CD8-positive, alpha-beta memory T cell (primary cell): ENCODE measurements around the gene ARL4D. TPM values are rescaled to one million over a fixed set of nuclear protein-coding genes. Genes with fewer than 3 reads are reported as not detected.
"Not testable (repeated sequence)": the region's sequence is repeated elsewhere in the genome, so short reads cannot be mapped to it uniquely, and the experiment has no call there.

ENCODE experiments used
- CTCF ChIA-PET: fragments of 350-600 bp; sonication (Branson Sonifier 250); formaldehyde crosslinking; loops from one replicate; lab custom pipeline; 2021; ENCODE audit warnings: antibody characterized with exemption; lab: Charles Lee
- POLR2A ChIA-PET: fragments of 350-600 bp; sonication (Branson Sonifier 250); formaldehyde crosslinking; loops from one replicate; lab custom pipeline; 2021; ENCODE audit warnings: antibody characterized with exemption; lab: Charles Lee
- DNase-seq, 5 donors: peaks; one replicate each; pipeline versions ENCODE4 v3.0.0 to v3.0.0-alpha.2; 2020 to 2022; ENCODE audit warnings: mixed read lengths in 1 of 5
- H3K27ac ChIP-seq: one replicate; pipeline ENCODE4 v1.7.0; 2013; ENCODE audit warnings: low read depth, mild to moderate bottlenecking, low read length, moderate library complexity
- H3K27me3 ChIP-seq: 2 replicates; pipeline ENCODE4 v1.7.0; 2013; ENCODE audit warnings: low read length, mild to moderate bottlenecking; ENCODE audit not compliant: insufficient read depth, poor library complexity, severe bottlenecking
- H3K36me3 ChIP-seq: 2 replicates; pipeline ENCODE4 v1.7.0; 2013; ENCODE audit warnings: mild to moderate bottlenecking, low read length, moderate library complexity; ENCODE audit not compliant: insufficient read depth
- H3K4me1 ChIP-seq: 2 replicates; pipeline ENCODE4 v1.7.0; 2013; ENCODE audit warnings: mild to moderate bottlenecking, low read length, moderate library complexity; ENCODE audit not compliant: insufficient read depth
- H3K4me3 ChIP-seq: 2 replicates; pipeline ENCODE4 v1.7.0; 2013; ENCODE audit warnings: mild to moderate bottlenecking, low read length
- H3K9me3 ChIP-seq: 2 replicates; pipeline ENCODE4 v1.7.0; 2013; ENCODE audit warnings: mild to moderate bottlenecking, low read length
- H3K27ac Mint-ChIP-seq, 8 donors: one replicate each; pipeline ENCODE4 v1.8.0; 2020 to 2021; ENCODE audit warnings: mixed read lengths in 8 of 8, mild to moderate bottlenecking in 6 of 8, inconsistent platforms in 3 of 8, moderate library complexity in 3 of 8
- H3K27me3 Mint-ChIP-seq, 2 donors: one replicate each; pipeline ENCODE4 v1.8.0; 2020 to 2021; ENCODE audit warnings: mixed read lengths in 2 of 2, mild to moderate bottlenecking in 1 of 2, moderate library complexity in 1 of 2
- H3K36me3 Mint-ChIP-seq, 3 donors: one replicate each; pipeline ENCODE4 v1.8.0; 2020 to 2021; ENCODE audit warnings: mixed read lengths in 3 of 3, inconsistent platforms in 1 of 3, mild to moderate bottlenecking in 1 of 3
- H3K4me1 Mint-ChIP-seq, 3 donors: one replicate each; pipeline ENCODE4 v1.8.0; 2020 to 2021; ENCODE audit warnings: mixed read lengths in 3 of 3, inconsistent platforms in 1 of 3, mild to moderate bottlenecking in 1 of 3
- H3K4me3 Mint-ChIP-seq, 7 donors: one replicate each; pipeline ENCODE4 v1.8.0; 2020 to 2021; ENCODE audit warnings: mixed read lengths in 7 of 7, mild to moderate bottlenecking in 6 of 7, moderate library complexity in 4 of 7, inconsistent platforms in 2 of 7
- H3K9me3 Mint-ChIP-seq, 5 donors: one replicate each; pipeline ENCODE4 v1.8.0; 2020 to 2022; ENCODE audit warnings: mixed read lengths in 5 of 5, mild to moderate bottlenecking in 3 of 5, moderate library complexity in 2 of 5, inconsistent platforms in 1 of 5
- polyA plus RNA-seq: library from polyadenylated mRNA; unstranded; fragments of 300-500 nt; fragmentation: Illumina TruSeq; gene quantifications from one replicate; pipeline ENCODE4 v1.2.3, GENCODE V29; 2021
- total RNA-seq, 2 experiments: library from RNA; stranded (reverse); gene quantifications; one replicate each; pipeline ENCODE4 v1.2.3, GENCODE V29; 2021

The ARL4D gene
- total and polyA plus RNA-seq, 3 experiments from 2014 or later: 1.9 to 2.3 (median 1.9) TPM

DNA sequence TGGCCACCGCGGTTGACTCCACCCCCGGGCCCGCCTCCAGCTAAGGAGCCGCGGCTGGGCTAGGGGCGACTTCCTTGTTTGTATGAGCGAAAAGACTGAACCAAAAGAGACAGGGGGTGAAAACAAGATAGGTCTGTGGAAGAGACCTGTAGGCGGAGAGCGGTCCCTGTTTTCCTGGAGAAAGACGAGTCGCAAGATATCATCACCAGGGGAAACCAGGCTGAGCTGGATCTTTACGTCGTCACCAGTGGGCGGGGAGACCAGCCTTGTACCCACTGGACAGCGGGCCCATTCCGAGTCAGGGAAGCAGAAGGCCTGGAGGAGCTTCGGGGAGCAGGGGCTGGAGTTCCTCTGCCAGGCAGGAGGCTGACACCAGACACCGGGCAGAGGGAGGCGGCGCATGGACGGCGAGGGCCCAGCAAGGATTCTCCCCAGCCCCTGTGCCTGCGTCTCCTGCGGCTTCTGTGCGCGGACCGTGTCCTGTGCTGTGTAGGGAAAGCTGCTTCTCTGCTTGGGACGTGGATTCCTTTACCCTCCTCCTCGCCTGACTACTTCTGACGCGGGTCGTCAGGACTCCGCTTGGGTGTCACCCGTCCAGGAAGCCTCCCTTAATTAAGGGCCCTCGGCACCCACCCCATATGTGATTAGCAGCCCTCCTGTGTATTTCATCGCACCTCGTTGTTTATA is 10.3 kb upstream of the ARL4D start:
- Mint-ChIP-seq H3K4me3 (peak overlapping the region; percentile 90 to 99 (median 95)), H3K4me1 (peaks cover 26 to 35% (median 30%) of the 10 kb centered on the region in 3 donors), H3K27ac (peak overlapping the region; percentile 94 to 99 (median 98)), H3K9me3 (no peaks in the 10 kb centered on the region), H3K36me3 (peaks cover 0 to 8% (median 0%) of the 10 kb centered on the region in 3 donors), H3K27me3 (no peaks in the 10 kb centered on the region)
- peak; percentile 83 to 95 (median 91) for DNase-seq
- peak overlapping the region; percentile 84 for H3K4me3 ChIP-seq
- ChIA-PET CTCF (interaction anchor here (0.8 to 2.1 kb wide), 11 partner anchors 9 to 390 kb away, joined by 3 to 24 read pairs (median 5); partner anchors contain the start of genes ARL4D, DHX8 and RPL27), POLR2A (interaction anchor here (0.5 to 2.4 kb wide), 13 partner anchors 10 to 1000 kb away, joined by 3 to 139 read pairs (median 5); partner anchors contain the start of genes ARL4D, BECN1, DHX8 and RPL27)
- peaks cover 18% of the 10 kb centered on the region for H3K4me1 ChIP-seq
- no peaks in the 10 kb centered on the region for H3K9me3 ChIP-seq
- peak overlapping the region; percentile 94 for H3K27ac ChIP-seq
- H3K36me3 ChIP-seq: no peaks in the 10 kb centered on the region
- H3K27me3 ChIP-seq: no peaks in the 10 kb centered on the region

DNA sequence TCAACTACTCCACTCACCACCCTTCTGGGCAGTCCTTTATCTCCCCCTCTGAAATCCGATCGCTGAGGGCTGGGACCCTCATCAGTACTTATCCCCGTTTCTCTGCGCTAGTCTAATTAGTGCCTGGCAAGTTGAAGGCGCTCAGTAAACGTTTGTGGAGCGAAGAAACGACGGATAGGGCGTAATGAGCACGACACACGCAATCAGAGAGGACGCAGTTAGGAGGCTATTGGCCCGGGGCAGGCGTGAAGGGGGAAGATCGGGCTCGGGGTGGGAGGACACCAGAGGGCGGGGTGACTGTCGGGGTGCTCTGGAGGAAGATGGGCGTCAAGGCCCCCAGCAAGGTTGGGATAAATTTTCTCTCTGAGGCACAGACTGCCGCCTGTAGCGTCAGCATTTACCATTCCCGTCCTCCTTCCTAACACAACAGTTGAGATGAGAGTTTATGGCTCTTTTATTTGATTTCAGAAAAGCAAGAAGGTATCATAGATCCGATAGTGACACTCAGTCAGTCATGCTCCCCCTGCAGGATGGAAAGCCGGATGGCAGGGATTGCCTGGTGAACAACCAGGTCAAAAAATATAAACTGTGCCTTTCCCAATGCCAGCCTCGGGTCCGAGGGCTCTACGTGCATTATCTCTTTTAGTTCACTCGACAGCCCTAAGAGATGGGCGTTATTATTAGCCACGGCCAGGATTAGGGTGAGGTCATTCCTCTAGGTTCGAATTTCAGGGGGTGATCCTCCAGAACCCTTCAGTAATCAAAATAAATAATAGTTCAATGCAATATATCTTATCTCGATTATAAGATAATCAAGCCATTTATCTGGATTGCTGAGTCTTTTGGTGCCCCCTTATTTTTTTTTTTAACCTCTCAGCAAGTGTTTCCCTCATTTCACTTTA is 9.5 kb upstream of the ARL4D start:
- Mint-ChIP-seq H3K4me1 (peaks cover 32 to 42% (median 37%) of the 10 kb centered on the region in 3 donors), H3K9me3 (no peaks in the 10 kb centered on the region), H3K27me3 (no peaks in the 10 kb centered on the region), H3K4me3 (peak overlapping the region; percentile 90 to 99 (median 95)), H3K36me3 (peaks cover 0 to 8% (median 0%) of the 10 kb centered on the region in 3 donors), H3K27ac (peak overlapping the region; percentile 94 to 99 (median 98))
- Histone ChIP-seq H3K36me3 (no peaks in the 10 kb centered on the region), H3K4me3 (peak overlapping the region; percentile 84), H3K4me1 (peaks cover 26% of the 10 kb centered on the region), H3K9me3 (no peaks in the 10 kb centered on the region), H3K27ac (peak overlapping the region; percentile 94), H3K27me3 (no peaks in the 10 kb centered on the region)
- ChIA-PET CTCF (interaction anchor here (0.8 to 2.1 kb wide), 10 partner anchors 20 to 391 kb away, joined by 3 to 24 read pairs (median 6); partner anchors contain the start of genes DHX8 and RPL27), POLR2A (interaction anchor here (1.0 to 2.4 kb wide), 8 partner anchors 9 to 391 kb away, joined by 3 to 139 read pairs (median 11); partner anchors contain the start of genes ARL4D, DHX8, RPL27 and TMEM106A)
- peak; percentile 77 to 93 (median 84) for DNase-seq

DNA sequence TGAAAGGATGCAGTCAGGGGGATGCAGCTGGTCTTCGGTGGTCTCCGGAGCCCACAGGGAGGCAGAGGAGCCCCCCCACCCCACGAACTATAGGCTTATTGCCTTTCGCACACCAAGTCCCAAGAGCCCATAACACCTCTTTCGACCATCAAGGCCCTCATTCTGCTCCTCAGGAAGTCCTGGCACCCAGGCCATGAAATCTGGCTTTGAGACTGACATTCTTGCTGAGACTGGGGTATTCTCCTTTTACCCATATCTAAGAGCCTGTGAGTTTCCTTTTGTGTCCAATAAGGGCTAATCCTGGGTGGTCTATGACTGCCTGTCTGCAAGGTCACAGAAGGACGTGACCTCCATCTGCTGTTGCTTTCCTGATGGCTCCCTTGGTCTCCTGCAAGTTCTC is 6.4 kb upstream of the ARL4D start:
- Histone ChIP-seq H3K4me1 (peaks cover 24% of the 10 kb centered on the region), H3K9me3 (no peaks in the 10 kb centered on the region), H3K27ac (no peak overlapping the region), H3K36me3 (no peaks in the 10 kb centered on the region), H3K27me3 (no peaks in the 10 kb centered on the region), H3K4me3 (no peak overlapping the region)
- no peak for DNase-seq
- Mint-ChIP-seq H3K36me3 (peaks cover 0 to 7% (median 0%) of the 10 kb centered on the region in 3 donors), H3K4me1 (peaks cover 22 to 33% (median 28%) of the 10 kb centered on the region in 3 donors), H3K27ac (peak overlapping the region in 1 of 8 donors; percentile 60), H3K4me3 (peak overlapping the region in 1 of 7 donors; percentile 60), H3K9me3 (no peaks in the 10 kb centered on the region), H3K27me3 (no peaks in the 10 kb centered on the region)
- POLR2A ChIA-PET: interaction anchor here (1.6 to 2.6 kb wide), 2 partner anchors 24 to 31 kb away, joined by 5 to 11 read pairs; no protein-coding TSS in a partner anchor
- CTCF ChIA-PET: interaction anchor here (1.2 to 11.9 kb wide), 3 partner anchors 24 to 92 kb away, joined by 8 to 130 read pairs (median 13); partner anchors contain the start of gene DHX8

DNA sequence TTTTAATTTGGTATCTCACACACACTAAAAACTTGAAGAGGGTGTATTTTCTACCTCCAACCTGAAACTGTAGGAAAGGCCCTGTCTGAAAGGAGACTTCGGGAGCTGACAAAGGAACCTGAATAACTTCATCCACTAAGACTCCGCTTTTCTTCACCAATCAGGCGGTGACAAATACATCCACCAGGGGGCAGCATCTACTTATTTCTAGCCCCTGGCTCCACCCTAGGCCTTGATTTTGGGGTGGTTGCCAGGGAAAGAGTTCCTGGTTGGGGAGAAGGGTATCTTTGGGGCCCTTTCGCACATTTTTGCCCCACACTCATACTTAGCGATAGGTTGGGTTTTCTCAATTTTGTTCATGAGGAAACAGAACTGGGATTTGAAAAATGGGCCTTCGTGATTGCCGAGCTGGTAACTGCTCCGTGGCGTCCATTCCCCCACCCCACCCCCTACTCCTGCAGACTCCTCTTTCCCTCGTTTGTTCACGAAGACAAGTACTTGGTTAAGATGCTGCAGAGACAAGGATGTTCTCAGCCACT is 4.8 kb upstream of the ARL4D start:
- Mint-ChIP-seq H3K36me3 (peaks cover 0 to 4% (median 0%) of the 10 kb centered on the region in 3 donors), H3K4me1 (peaks cover 27 to 35% (median 31%) of the 10 kb centered on the region in 3 donors), H3K27me3 (no peaks in the 10 kb centered on the region), H3K4me3 (peak overlapping the region in 1 of 7 donors; percentile 76), H3K9me3 (no peaks in the 10 kb centered on the region), H3K27ac (peak overlapping the region in 5 of 8 donors; percentile 5 to 78 (median 52))
- POLR2A ChIA-PET: interaction anchor here (1.6 to 2.6 kb wide), 4 partner anchors 25 to 90 kb away, joined by 7 to 15 read pairs (median 10); partner anchors contain the start of gene DHX8
- DNase-seq: peak; percentile 78 to 91 (median 85)
- H3K27ac ChIP-seq: no peak overlapping the region
- H3K4me3 ChIP-seq: no peak overlapping the region
- H3K27me3 ChIP-seq: no peaks in the 10 kb centered on the region
- no peaks in the 10 kb centered on the region for H3K9me3 ChIP-seq
- CTCF ChIA-PET: interaction anchor here (0.7 to 11.9 kb wide), 17 partner anchors 9 to 282 kb away, joined by 3 to 130 read pairs (median 4); partner anchors contain the start of gene DHX8
- H3K4me1 ChIP-seq: peaks cover 23% of the 10 kb centered on the region
- H3K36me3 ChIP-seq: no peaks in the 10 kb centered on the region

DNA sequence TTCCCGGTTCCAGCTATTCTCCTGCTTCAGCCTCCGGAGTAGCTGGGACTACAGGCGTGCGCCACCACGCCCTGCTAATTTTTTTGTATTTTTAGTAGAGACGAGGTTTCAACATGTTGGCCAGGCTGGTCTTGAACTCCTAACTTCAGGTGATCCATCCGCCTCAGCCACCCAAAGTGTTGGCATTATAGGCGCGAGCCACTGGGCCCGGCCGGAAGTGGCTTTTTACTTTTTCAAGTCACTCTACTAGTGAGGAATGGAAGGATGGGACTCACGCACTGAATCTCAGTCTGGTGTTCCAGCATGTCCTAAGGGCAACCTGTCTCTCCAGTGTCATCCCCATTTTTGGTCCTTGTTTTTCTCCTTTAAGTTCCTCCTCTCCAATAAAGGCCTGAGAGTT is 4.1 kb upstream of the ARL4D start:
- H3K9me3 ChIP-seq, H3K9me3 Mint-ChIP-seq, H3K27ac ChIP-seq, H3K4me3 Mint-ChIP-seq, H3K4me3 ChIP-seq, H3K27ac Mint-ChIP-seq, H3K36me3 ChIP-seq, H3K36me3 Mint-ChIP-seq, DNase-seq, H3K27me3 ChIP-seq, H3K27me3 Mint-ChIP-seq: not testable (repeated sequence)
- ChIA-PET CTCF (interaction anchor here (1.2 to 11.9 kb wide), 11 partner anchors 9 to 272 kb away, joined by 3 to 130 read pairs (median 5); partner anchors contain the start of gene DHX8), POLR2A (interaction anchor here (1.6 to 2.6 kb wide), 4 partner anchors 25 to 89 kb away, joined by 7 to 15 read pairs (median 10); partner anchors contain the start of gene DHX8)
- H3K4me1 Mint-ChIP-seq: peaks cover 28 to 34% (median 31%) of the 10 kb centered on the region in 3 donors
- peaks cover 25% of the 10 kb centered on the region for H3K4me1 ChIP-seq

DNA sequence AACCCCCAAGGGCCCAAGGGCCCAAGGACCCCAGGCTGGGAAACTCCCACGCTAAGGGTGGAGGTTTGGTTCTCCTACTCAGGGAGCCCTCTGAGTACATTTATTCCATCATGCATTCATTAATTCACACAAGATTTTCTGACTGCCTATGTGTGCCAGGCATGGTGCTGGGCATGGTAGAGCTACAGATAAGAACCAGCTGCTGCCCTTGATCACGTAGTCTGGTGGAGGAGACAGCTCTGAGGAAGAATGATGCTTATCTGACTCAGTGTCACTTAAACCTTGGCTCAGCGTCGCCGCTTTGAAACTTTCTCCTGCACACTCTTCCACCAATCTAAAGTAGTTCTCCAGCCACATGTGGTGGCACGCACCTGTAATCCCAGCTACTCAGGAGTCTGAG is 3.6 kb upstream of the ARL4D start:
- ChIA-PET POLR2A (interaction anchor here (0.6 to 2.6 kb wide), 2 partner anchors 27 to 397 kb away, joined by 3 to 11 read pairs; no protein-coding TSS in a partner anchor), CTCF (interaction anchor here (0.7 to 11.9 kb wide), 6 partner anchors 8 to 438 kb away, joined by 3 to 130 read pairs (median 8); partner anchors contain the start of gene DHX8)
- DNase-seq: no peak
- Histone ChIP-seq H3K4me3 (no peak overlapping the region), H3K36me3 (no peaks in the 10 kb centered on the region), H3K27me3 (no peaks in the 10 kb centered on the region), H3K4me1 (peaks cover 23% of the 10 kb centered on the region), H3K9me3 (no peaks in the 10 kb centered on the region), H3K27ac (no peak overlapping the region)
- Mint-ChIP-seq H3K4me1 (peaks cover 26 to 34% (median 28%) of the 10 kb centered on the region in 3 donors), H3K4me3 (no peak overlapping the region), H3K27me3 (no peaks in the 10 kb centered on the region), H3K36me3 (peaks cover 0 to 4% (median 0%) of the 10 kb centered on the region in 3 donors), H3K9me3 (no peaks in the 10 kb centered on the region), H3K27ac (no peak overlapping the region)
